CD4-positive, alpha-beta memory T cell (primary cell): ENCODE data around the gene FBXO48. TPM values are rescaled to one million over a fixed set of nuclear protein-coding genes. Genes with fewer than 3 reads are reported as not detected.
"Not testable (repeated sequence)": the region's sequence is repeated elsewhere in the genome, so short reads cannot be mapped to it uniquely, and the experiment has no call there.

Experiments
- CTCF ChIA-PET: fragments of 350-600 bp; sonication (Branson Sonifier 250); formaldehyde crosslinking; loops from one replicate; lab custom pipeline; 2021; ENCODE audit warnings: inconsistent platforms; ENCODE audit not compliant: partially characterized antibody; lab: Charles Lee
- POLR2A ChIA-PET: fragments of 350-600 bp; sonication (Branson Sonifier 250); formaldehyde crosslinking; loops from one replicate; lab custom pipeline; 2021; ENCODE audit not compliant: partially characterized antibody; lab: Charles Lee
- DNase-seq, 5 donors: peaks; one replicate each; pipeline versions ENCODE4 v3.0.0 to v3.0.0-alpha.2; 2020 to 2022; ENCODE audit warnings: mixed read lengths in 1 of 5
- H3K27ac ChIP-seq: one replicate; pipeline ENCODE4 v1.7.0; 2013; ENCODE audit warnings: low read depth, low read length
- H3K27me3 ChIP-seq: 2 replicates; pipeline ENCODE4 v1.7.0; 2013; ENCODE audit warnings: mild to moderate bottlenecking, low read length, moderate library complexity; ENCODE audit not compliant: insufficient read depth
- H3K36me3 ChIP-seq: 2 replicates; pipeline ENCODE4 v1.7.0; 2013; ENCODE audit warnings: mild to moderate bottlenecking, low read length, moderate library complexity; ENCODE audit not compliant: insufficient read depth
- H3K4me1 ChIP-seq: 2 replicates; pipeline ENCODE4 v1.7.0; 2013; ENCODE audit warnings: mild to moderate bottlenecking, low read length, moderate library complexity; ENCODE audit not compliant: insufficient read depth
- H3K4me3 ChIP-seq, 2 donors: one replicate each; pipeline ENCODE4 v1.7.0; 2013; ENCODE audit warnings: low read length in 2 of 2, mild to moderate bottlenecking in 1 of 2
- H3K9me3 ChIP-seq, 2 donors: one replicate each; pipeline ENCODE4 v1.7.0; 2013; ENCODE audit warnings: low read length in 2 of 2, control low read depth in 1 of 2; ENCODE audit not compliant: control insufficient read depth in 1 of 2
- H3K27ac Mint-ChIP-seq, 7 donors: one replicate each; pipeline ENCODE4 v1.8.0; 2020 to 2021; ENCODE audit warnings: mixed read lengths in 7 of 7, mild to moderate bottlenecking in 6 of 7, inconsistent platforms in 3 of 7, moderate library complexity in 3 of 7
- H3K27me3 Mint-ChIP-seq, 2 donors: one replicate each; pipeline ENCODE4 v1.8.0; 2020 to 2021; ENCODE audit warnings: mixed read lengths in 2 of 2
- H3K36me3 Mint-ChIP-seq, 2 donors: one replicate each; pipeline ENCODE4 v1.8.0; 2020 to 2021; ENCODE audit warnings: mixed read lengths in 2 of 2, inconsistent platforms in 1 of 2, mild to moderate bottlenecking in 1 of 2
- H3K4me1 Mint-ChIP-seq, 4 donors: one replicate each; pipeline ENCODE4 v1.8.0; 2020 to 2021; ENCODE audit warnings: mixed read lengths in 4 of 4, mild to moderate bottlenecking in 1 of 4
- H3K4me3 Mint-ChIP-seq, 8 donors: one replicate each; pipeline ENCODE4 v1.8.0; 2020 to 2021; ENCODE audit warnings: mixed read lengths in 8 of 8, mild to moderate bottlenecking in 7 of 8, moderate library complexity in 6 of 8, inconsistent platforms in 3 of 8
- H3K9me3 Mint-ChIP-seq, 8 donors: one replicate each; pipeline ENCODE4 v1.8.0; 2020 to 2021; ENCODE audit warnings: mixed read lengths in 8 of 8, mild to moderate bottlenecking in 5 of 8, inconsistent platforms in 3 of 8, moderate library complexity in 1 of 8
- intact Hi-C: fragments of 100-400 bp; cut with micrococcal nuclease; formaldehyde crosslinking; loops from one replicate; pipeline ENCODE4 v1.15.1; 2023
- polyA plus RNA-seq, 2 donors: library from polyadenylated mRNA; unstranded; fragments of 300-500 nt; fragmentation: Illumina TruSeq; gene quantifications; one replicate each; pipeline ENCODE4 v1.2.3, GENCODE V29; 2021
- total RNA-seq, 2 experiments: library from RNA; stranded (reverse); gene quantifications; one replicate each; pipeline ENCODE4 v1.2.3, GENCODE V29; 2021

Gene FBXO48
- total and polyA plus RNA-seq, 4 experiments from 2014 or later, result 0.67 to 6.5 (median 3.8) TPM

GRCh38 chr2:68453761-68454360 lies 13.2 kb downstream of the FBXO48 start:
- CTCF ChIA-PET, result interaction anchor here (1.3 to 2.5 kb wide), 6 partner anchors 9 to 456 kb away, joined by 3 to 36 read pairs (median 6); partner anchors contain the start of genes APLF and FBXO48
- peak overlapping the region in 6 of 7 donors; percentile 13 to 81 (median 51) for H3K27ac Mint-ChIP-seq

GRCh38 chr2:68452158-68452900 lies 14.8 kb downstream of the FBXO48 start:
- Mint-ChIP-seq H3K27ac (peak overlapping the region; percentile 57 to 86 (median 82)), H3K4me3 (peak overlapping the region in 7 of 8 donors; percentile 13 to 67 (median 52)), H3K4me1 (peaks cover 17 to 23% (median 20%) of the 10 kb centered on the region in 4 donors), H3K9me3 (peaks cover 0 to 7% (median 3%) of the 10 kb centered on the region in 8 donors), H3K36me3 (no peaks in the 10 kb centered on the region), H3K27me3 (no peaks in the 10 kb centered on the region)
- no peaks in the 10 kb centered on the region for H3K27me3 ChIP-seq
- no peaks in the 10 kb centered on the region for H3K36me3 ChIP-seq
- no peak overlapping the region for H3K4me3 ChIP-seq
- no peaks in the 10 kb centered on the region for H3K9me3 ChIP-seq
- ChIA-PET CTCF (interaction anchor here (1.4 to 2.5 kb wide), 5 partner anchors 11 to 457 kb away, joined by 3 to 36 read pairs (median 9); partner anchors contain the start of genes APLF and FBXO48), POLR2A (interaction anchor here (0.6 to 2.4 kb wide), 7 partner anchors 11 to 1290 kb away, joined by 3 to 20 read pairs (median 4); partner anchors contain the start of genes APLF and FBXO48)
- peaks cover 20% of the 10 kb centered on the region for H3K4me1 ChIP-seq
- peak in 4 of 5 donors; percentile 59 to 70 (median 68) for DNase-seq
- intact Hi-C loops, result no loop called here
- H3K27ac ChIP-seq, result no peak overlapping the region

More at GRCh38 chr2:68453761-68454360, 13.2 kb downstream of the FBXO48 start:
- Histone ChIP-seq H3K4me3 (no peak overlapping the region), H3K27me3 (no peaks in the 10 kb centered on the region), H3K27ac (no peak overlapping the region), H3K36me3 (no peaks in the 10 kb centered on the region), H3K9me3 (no peaks in the 10 kb centered on the region), H3K4me1 (peaks cover 20% of the 10 kb centered on the region)
- Mint-ChIP-seq H3K4me3 (peak overlapping the region in 2 of 8 donors; percentile 41 to 66), H3K9me3 (peaks cover 0 to 5% (median 1%) of the 10 kb centered on the region in 8 donors), H3K36me3 (no peaks in the 10 kb centered on the region), H3K27me3 (no peaks in the 10 kb centered on the region), H3K4me1 (peaks cover 19 to 24% (median 20%) of the 10 kb centered on the region in 4 donors)
- POLR2A ChIA-PET, result interaction anchor here (0.7 to 2.4 kb wide), 4 partner anchors 9 to 288 kb away, joined by 3 to 20 read pairs (median 4); partner anchors contain the start of genes APLF and FBXO48
- DNase-seq, result no peak
- intact Hi-C loops, result no loop called here

- ChIA-PET CTCF (no interaction called here), POLR2A (interaction anchor here (0.6 kb wide), 1 partner anchor 316 kb away, joined by 3 read pairs; no protein-coding TSS in a partner anchor)
- Histone ChIP-seq H3K27me3 (no peaks in the 10 kb centered on the region), H3K4me1 (peaks cover 20% of the 10 kb centered on the region), H3K4me3 (no peak overlapping the region), H3K9me3 (no peaks in the 10 kb centered on the region), H3K27ac (no peak overlapping the region), H3K36me3 (no peaks in the 10 kb centered on the region)
- no peak overlapping the region for H3K4me3 Mint-ChIP-seq
- H3K9me3 Mint-ChIP-seq, result peaks cover 0 to 10% (median 5%) of the 10 kb centered on the region in 8 donors
- H3K27ac Mint-ChIP-seq, result peak overlapping the region in 3 of 7 donors; percentile 51 to 76 (median 63)
- H3K27me3 Mint-ChIP-seq, result no peaks in the 10 kb centered on the region
- intact Hi-C loops, result no loop called here
- DNase-seq, result peak; percentile 34 to 49 (median 40)
- H3K4me1 Mint-ChIP-seq, result peaks cover 12 to 19% (median 17%) of the 10 kb centered on the region in 4 donors
- no peaks in the 10 kb centered on the region for H3K36me3 Mint-ChIP-seq
Measured at GRCh38 chr2:68448671-68449653, 18.1 kb downstream of the FBXO48 start.

GRCh38 chr2:68447118-68447517 lies 20.0 kb downstream of the FBXO48 start:
- H3K4me3 Mint-ChIP-seq, result no peak overlapping the region
- no peaks in the 10 kb centered on the region for H3K27me3 Mint-ChIP-seq
- ChIA-PET POLR2A (no interaction called here), CTCF (no interaction called here)
- no peak overlapping the region for H3K4me3 ChIP-seq
- H3K9me3 ChIP-seq, result no peaks in the 10 kb centered on the region
- H3K27ac ChIP-seq, result no peak overlapping the region
- H3K27ac Mint-ChIP-seq, result peak overlapping the region in 1 of 7 donors; percentile 4
- H3K4me1 ChIP-seq, result peaks cover 2% of the 10 kb centered on the region
- no peak for DNase-seq
- H3K27me3 ChIP-seq, result no peaks in the 10 kb centered on the region
- H3K36me3 ChIP-seq, result no peaks in the 10 kb centered on the region
- peaks cover 0 to 10% (median 5%) of the 10 kb centered on the region in 8 donors for H3K9me3 Mint-ChIP-seq
- intact Hi-C loops, result no loop called here
- H3K4me1 Mint-ChIP-seq, result peaks cover under 1 to 2% (median 1%) of the 10 kb centered on the region in 4 donors
- no peaks in the 10 kb centered on the region for H3K36me3 Mint-ChIP-seq

GRCh38 chr2:68446425-68446824 lies 20.7 kb downstream of the FBXO48 start:
- intact Hi-C loops, H3K9me3 ChIP-seq, H3K27me3 ChIP-seq, H3K4me3 ChIP-seq, H3K27me3 Mint-ChIP-seq, H3K4me1 ChIP-seq, CTCF ChIA-PET, POLR2A ChIA-PET, H3K27ac Mint-ChIP-seq, H3K36me3 ChIP-seq, H3K4me3 Mint-ChIP-seq, H3K36me3 Mint-ChIP-seq, H3K4me1 Mint-ChIP-seq, H3K27ac ChIP-seq, DNase-seq: not testable (repeated sequence)
- peaks cover 0 to 10% (median 5%) of the 10 kb centered on the region in 8 donors for H3K9me3 Mint-ChIP-seq

- Mint-ChIP-seq H3K4me3 (no peak overlapping the region), H3K9me3 (peaks cover 0 to 2% (median 0%) of the 10 kb centered on the region in 8 donors), H3K36me3 (no peaks in the 10 kb centered on the region), H3K27ac (peak overlapping the region in 1 of 7 donors; percentile 71), H3K4me1 (peaks cover 8 to 20% (median 15%) of the 10 kb centered on the region in 4 donors), H3K27me3 (no peaks in the 10 kb centered on the region)
- DNase-seq, result no peak
- Histone ChIP-seq H3K4me3 (no peak overlapping the region), H3K9me3 (no peaks in the 10 kb centered on the region), H3K27ac (no peak overlapping the region), H3K36me3 (no peaks in the 10 kb centered on the region), H3K4me1 (peaks cover 16% of the 10 kb centered on the region), H3K27me3 (no peaks in the 10 kb centered on the region)
- ChIA-PET POLR2A (interaction anchor here (0.7 to 2.3 kb wide), 7 partner anchors 38 to 320 kb away, joined by 3 to 6 read pairs (median 5); partner anchors contain the start of gene PLEK), CTCF (interaction anchor here (0.7 to 5.3 kb wide), 16 partner anchors 12 to 485 kb away, joined by 3 to 78 read pairs (median 6); partner anchors contain the start of gene PLEK)
- intact Hi-C loops, result loop anchor here (1.0 kb wide), 2 partner anchors 80 to 320 kb away; no protein-coding TSS in a partner anchor
Measured at GRCh38 chr2:68441994-68442322, 25.1 kb downstream of the FBXO48 start.
